ENCODE measurements around the gene DDAH2.

The DDAH2 gene

DNA sequence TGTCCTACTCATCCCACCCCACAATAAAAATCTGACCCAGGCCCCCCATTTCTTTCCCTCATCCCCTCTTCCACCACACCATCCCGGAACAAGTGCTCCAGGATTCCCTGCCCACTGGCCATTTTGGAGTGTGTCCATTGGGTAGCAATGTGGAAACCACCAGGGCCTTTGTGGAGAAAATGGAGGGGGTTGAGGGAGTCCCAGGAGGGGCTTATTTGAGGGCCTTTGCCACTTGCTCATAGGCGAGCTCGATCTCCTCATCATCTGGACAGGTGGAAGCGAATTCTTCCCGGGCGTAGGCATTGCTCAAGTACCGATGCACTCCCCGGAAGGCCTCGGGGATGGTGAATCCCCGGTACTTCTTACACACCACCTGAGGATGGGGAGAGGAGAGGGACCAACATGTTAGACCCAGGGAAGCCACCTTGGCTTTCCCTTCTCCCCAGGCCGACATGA lies 1.6 kb upstream of the DDAH2 start:
- DNase-seq (ENCODE audit: low read depth in 2 of 2): no peak

DNA sequence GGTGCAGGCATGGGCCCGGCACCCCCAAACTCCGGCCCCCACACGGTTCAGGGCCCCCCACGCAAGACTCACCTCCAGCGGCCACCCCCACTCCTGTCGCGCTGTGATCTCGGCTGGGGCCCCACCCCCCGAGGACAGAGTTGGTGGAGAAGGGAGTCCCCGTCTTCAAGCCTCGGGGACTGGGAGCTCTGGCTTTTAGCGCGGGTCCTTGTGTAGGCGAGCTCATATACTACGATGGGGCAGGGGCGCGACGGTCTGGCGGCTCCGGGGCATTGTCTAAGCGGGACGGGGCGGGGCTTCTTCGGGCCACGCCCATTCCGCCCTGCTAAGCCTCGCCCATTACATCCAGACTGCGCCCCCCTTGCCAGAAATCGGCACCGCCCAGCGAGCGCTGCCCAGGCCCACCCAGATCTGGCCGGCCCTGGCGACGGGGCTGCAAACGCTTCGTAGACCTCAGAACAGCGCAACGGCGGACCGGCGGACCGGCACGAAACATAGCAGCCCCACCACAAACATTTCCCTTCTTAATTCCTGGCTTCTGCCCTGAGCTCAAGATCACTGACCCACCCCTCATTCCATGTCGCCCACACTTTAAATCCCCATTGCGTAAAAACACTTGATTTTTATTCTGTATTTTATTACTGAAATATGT lies 1.0 kb upstream of the DDAH2 start:
- peak; percentile 75 for DNase-seq (ENCODE audit: low read depth in 2 of 2)

DNA sequence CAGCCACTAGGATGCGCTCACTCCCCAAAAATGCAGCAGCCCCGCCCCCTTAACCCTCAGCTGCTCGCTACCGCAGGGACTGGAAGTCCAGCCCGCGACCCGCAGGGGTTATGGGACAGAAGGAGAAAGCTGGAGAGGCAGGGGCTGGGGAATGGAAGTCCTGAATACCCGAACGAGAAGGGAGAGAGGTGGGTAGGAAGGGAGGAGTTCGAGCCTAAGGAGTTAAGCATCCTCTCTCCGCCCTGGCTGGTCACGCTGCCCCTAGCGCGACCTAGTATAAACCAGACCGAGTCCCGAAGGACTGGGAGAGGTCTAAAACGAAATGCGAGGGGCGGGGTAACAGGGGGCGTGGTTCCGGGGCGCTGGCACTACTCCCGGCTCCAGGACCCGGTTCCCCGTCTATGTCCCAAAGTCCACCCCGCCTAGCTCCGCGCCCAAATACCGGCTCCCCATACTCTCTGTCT lies 448 bp upstream of the DDAH2 start:
- peak in 1 of 2 experiments; percentile 29 for DNase-seq (ENCODE audit: low read depth in 2 of 2)

DNA sequence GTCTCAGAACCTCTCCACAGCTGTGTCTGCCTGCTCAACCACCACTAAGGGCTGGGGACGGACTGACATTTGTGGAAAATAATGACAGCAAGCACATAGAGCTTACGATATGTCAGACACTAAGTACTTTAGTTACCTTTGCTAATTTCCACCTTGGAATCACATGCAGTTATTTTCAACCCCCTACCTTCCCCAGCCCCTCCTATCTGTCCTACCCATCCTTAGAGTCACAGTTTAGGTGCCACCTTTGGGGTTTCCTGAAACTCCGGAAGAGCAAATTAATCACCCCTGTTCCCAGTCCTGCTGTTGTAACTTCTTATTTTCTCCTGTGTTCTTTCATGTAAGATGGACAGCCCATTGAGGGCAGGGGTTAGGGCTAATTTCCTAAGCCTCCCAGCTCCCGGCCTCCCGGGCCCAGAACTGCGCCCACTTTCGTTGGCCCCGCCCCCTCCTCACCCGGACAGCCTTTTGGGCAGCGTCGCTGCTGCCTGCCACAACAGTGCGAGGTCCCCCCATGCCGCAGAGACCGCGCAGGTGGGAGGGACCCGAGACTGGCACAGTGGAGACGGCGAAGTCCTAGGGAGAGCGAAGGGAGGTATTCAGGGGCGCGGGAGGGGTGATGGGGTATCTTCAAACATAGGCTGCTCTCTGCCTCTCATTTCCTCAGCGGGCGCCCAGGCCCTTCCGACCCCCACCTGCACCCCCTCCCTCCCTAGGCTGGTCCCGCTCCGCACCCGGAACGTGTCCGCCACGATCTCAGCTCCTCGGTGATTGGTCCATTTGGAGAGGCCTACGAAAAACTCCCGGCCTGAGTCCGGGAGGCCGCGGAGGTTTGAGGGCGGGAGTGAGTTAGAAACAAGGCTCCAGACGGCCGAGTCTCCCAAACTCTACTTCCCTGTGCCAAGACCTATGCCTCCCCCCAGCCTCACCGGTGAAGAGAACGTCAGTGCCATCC lies 1.1 kb downstream of the DDAH2 start:
- DNase-seq (ENCODE audit: low read depth in 2 of 2): no peak

DNA sequence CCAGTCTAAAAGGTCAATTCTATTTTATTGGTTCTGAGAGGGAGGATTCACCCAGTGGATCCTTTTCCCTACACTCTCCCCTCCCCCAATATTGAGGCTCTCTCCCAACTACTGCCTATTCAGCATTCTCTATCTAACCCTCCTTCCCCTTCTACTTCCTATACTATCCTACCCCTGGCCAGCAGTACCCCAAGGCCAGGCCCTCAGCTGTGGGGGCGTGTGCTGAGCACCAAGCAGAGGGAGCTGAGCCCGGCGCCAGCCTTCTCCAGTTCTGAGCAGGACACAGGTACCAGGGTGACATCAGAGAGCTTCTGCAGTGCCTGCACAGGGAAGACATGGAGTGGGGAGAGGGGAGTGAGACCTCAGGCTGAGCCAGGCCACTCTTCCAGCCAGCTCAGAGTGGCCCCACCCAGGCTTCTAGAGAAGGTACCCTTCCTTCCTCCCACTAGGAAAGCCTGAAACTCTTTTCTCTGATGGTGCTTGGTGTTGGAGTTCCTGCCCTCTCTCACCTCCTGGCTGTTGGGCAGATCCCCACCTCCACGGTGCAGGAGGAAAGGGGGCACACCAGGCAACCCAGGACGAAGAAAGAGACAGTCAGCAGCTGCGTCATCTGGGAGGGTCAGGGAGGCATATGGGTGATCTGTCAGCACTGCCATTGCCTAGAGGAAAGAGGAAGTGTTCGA lies 1.9 kb downstream of the DDAH2 start:
- no peak for DNase-seq (ENCODE audit: low read depth in 2 of 2)

DNA sequence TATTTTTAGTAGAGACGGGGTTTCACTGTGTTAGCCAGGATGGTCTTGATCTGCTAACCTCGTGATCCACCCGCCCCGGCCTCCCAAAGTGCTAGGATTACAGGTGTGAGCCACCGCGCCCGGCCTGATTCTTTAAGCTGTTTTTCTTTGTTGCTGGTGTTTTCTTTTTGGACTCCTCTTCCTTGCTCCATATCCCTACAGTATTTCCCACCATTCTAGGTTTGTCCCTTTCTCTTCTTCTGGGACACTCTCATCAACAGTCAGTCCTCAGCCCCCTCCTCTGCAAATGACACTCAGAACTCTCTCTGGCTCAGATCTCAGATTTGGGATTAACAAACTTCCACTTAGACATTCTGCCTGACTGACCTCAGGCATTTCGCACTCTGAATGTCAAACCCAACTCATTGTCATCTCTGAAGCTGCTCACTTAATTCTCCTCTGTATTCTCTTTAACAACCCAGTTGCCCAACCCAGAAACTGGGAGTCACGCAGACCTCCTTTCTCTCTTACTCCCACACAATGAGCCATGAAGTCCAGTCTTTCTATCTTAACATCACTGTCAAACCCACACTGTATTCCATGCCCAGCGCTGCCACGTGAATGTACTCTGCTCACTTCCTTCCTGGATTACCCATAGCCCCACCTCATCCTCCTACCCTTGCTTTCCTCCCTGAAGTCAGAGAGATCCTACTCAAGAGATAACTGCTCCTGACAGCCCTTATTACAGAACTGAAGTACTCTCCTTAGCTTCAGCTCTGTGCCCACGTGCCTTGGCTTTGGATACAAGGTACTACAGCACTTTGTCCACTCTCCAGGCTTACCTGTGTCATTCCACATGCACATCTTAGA lies 3.4 kb downstream of the DDAH2 start:
- DNase-seq (ENCODE audit: low read depth in 2 of 2): no peak

DNA sequence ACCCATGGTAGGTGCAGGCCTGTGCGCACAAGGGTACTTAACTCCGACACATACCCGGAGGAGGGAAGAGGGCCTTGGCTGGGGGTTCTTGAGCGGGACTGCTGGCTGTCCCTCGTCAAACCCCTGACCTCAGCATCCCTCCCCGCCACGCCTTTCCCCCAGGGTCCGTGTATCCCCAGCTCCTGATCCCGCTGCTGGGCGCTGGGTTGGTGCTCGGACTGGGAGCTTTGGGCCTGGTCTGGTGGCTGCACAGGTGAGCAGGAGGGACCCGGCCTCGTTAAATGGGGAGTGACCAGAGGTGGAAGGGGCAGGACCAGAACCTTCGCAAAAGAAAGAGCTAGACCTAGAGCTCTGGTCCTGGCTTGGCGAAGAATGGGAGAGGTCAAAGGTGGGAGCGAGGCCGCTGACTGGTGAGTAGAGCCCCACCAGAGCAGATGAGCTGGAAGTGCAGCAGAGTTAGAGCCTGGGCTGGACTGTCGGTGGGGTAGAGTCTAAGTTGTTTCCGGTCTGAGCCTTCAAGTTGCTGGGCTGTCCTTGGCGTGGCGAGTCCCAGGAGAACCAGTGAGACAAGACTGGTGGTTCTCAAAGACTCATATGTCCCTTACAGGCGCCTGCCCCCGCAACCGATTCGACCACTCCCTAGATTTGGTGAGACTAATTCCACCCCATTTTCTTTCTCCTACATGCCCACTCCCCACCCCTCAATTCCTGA lies 5.0 kb downstream of the DDAH2 start:
- no peak for DNase-seq (ENCODE audit: low read depth in 2 of 2)

DNA sequence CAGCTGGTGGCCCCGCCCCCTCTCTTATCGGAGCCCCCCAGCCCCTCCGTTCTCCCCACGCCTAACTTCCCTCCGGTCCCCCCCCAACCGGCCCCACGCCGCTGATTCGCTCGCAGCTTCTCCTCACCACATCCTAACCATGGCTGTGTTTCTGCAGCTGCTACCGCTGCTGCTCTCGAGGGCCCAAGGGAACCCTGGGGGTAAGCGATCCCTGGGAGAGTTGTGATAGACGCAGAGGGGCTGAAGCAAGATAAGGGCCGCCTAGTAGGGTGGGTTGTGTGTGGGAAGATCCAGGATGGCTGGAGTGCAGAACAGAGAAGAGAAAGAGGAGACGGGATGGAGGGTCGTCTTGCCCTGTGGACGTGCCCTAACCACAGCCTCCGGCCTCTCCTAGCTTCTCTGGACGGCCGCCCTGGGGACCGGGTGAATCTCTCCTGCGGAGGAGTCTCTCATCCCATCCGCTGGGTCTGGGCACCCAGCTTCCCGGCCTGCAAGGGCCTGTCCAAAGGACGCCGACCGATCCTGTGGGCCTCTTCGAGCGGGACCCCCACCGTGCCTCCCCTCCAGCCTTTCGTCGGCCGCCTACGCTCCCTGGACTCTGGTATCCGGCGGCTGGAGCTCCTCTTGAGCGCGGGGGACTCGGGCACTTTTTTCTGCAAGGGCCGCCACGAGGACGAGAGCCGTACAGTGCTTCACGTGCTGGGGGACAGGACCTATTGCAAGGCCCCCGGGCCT lies 5.7 kb downstream of the DDAH2 start, which contains the start of gene MPIG6B:
MPIG6B (plus strand) TSS at position 129 of the 735 bp plus-strand sequence; CDS start at position 140, 11 bp downstream.
- no peak for DNase-seq (ENCODE audit: low read depth in 2 of 2)

DNA sequence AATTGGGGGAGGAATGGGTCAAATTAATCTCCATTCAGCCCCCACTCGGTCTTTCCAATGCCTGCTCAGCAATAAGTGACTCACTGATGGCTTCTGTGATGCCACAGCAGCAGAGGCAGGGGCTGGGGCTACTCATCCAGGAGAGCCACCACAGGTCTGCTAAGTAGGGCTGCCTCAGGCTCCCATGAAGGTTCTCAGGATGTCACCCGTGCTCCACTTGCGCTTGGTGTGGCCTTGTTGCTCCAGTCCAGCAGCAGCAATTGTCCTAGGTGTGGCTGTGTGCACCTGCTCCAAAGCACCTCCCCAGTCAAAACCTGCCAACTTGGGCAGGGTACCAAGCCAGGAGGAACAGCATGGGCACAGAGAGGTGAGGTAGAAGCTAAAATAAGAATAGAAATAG lies 6.9 kb downstream of the DDAH2 start:
- DNase-seq (ENCODE audit: low read depth in 2 of 2): no peak

DNA sequence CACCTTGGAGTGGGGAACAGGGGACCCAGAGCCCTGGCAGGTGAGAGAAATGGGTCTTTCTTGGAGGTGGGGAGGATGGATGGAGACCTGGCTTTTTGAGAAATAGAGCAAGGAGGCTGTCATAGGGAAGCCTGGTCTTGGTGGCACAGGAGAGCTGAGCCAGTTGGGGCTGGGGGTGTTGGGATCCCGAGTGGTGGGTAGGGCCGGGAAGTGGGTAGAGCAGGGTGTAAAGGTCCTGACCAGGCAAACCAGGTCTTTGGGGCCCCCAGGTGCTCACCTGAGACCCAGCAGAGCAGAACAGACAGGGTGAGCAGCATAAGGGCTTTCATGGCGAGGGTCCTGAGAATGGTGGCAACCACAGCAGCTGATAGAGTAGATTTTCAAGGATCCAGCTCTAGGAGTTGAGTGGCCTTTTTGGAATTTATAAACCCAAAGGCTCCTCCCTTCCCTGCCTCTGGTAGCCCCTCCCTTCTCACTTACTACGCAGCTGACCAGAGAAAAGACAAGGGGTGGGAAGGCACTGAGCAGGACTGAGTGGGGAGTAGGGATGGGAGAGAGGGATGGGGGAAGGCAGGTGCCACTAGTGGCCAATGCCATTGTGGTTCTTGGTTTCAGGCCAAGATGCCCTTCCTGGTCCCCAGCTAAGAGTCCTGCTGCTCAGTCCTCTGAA lies 7.6 kb downstream of the DDAH2 start, which contains the start of gene LY6G6C:
LY6G6C (minus strand) TSS at position 396 of the 670 bp plus-strand sequence; CDS start at position 329, 67 bp downstream.
- no peak for DNase-seq (ENCODE audit: low read depth in 2 of 2)

DNA sequence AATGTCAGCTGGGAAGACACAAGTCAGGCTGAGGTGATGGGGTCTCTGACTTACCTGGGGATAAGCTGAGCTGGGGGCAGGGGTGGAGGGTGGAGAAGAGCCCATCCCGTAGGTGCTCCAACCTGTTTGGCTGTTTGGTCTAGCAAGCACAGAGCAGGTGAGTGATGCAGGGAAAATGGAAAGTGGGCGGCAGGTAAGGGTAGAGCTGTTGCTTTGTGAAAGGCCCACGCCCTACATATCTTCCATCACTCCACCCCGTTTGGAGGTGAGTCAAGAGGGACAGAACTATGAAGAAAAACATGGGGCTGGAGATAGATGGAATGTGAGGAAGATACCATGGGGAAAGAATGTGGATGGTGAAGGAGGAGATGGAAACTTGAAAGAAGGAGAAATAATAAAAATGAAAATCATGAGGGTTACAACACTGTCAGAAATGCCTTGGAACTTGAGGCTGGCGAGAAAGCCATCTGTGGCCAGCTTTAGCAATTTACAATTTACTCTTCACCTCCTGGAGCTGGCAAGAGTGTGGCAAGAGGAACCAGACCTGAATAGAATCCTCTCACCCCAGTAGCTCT lies 8.8 kb downstream of the DDAH2 start:
- no peak for DNase-seq (ENCODE audit: low read depth in 2 of 2)

DNA sequence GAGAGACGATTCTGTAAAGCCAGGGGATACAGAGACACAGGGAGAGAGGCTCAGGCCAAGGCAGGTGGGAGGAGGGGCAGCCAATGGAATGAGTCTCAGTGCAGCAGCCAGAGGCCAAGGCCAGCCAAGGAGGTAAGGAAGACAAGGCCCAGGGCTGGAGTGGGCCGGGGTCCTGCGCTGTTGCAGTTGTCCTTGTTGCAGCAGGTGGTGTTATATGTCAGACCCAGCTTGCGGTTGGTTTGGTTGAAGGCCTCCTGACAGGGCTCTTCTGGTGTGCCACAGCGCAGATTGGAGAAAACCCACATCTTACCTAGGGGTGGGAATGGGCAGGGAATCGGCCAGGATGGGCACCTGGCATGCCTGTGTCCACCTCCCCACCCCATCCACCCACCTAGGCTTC lies 10.1 kb downstream of the DDAH2 start:
- DNase-seq (ENCODE audit: low read depth in 2 of 2): no peak

DNA sequence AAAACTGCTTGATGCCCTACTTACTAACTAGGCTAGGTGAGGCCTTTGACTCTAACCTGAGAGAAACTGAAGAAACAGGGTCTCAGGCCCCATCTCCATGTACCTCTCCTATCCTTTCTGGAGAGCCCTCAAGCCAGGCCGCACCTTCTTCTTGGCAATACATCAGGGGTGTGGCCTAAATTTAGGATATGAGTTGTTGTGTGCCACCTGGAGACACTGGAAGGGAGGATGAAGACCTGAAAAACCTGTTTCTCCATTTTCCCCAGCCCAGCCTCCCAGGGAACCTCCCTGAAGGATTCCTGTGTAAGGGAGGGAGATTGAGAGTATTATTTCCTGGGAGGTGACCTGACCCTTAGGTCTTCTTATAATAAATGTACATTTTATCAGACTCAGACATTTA lies 10.8 kb downstream of the DDAH2 start:
- no peak for DNase-seq (ENCODE audit: low read depth in 2 of 2)

DNA sequence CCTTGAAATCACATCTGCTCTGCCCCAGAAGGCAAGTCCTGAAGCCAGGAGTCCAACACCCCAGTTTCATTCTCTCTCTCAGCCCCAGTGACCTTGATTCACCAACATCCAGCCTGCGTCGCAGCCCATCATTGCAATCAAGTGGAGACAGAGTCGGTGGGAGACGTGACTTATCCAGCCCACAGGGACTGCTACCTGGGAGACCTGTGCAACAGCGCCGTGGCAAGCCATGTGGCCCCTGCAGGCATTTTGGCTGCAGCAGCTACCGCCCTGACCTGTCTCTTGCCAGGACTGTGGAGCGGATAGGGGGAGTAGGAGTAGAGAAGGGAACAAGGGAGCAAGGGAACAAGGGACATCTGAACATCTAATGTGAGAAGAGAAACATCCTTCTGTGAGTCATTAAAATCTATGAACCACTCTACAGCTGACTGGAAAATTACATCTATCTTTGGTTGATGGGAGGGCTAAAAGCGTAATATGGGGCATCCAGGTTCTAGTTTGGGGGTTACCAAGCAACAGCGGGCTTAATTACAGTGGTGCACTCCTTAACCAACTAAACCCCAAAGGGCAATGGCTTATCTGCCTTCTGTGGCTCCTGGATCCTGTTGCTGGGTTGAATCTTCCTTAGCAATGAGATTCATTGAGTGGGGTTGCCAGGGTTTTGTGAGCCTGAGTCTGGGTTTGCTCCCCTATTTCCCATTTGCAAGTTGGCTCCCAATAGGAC lies 11.4 kb downstream of the DDAH2 start:
- no peak for DNase-seq (ENCODE audit: low read depth in 2 of 2)

DNA sequence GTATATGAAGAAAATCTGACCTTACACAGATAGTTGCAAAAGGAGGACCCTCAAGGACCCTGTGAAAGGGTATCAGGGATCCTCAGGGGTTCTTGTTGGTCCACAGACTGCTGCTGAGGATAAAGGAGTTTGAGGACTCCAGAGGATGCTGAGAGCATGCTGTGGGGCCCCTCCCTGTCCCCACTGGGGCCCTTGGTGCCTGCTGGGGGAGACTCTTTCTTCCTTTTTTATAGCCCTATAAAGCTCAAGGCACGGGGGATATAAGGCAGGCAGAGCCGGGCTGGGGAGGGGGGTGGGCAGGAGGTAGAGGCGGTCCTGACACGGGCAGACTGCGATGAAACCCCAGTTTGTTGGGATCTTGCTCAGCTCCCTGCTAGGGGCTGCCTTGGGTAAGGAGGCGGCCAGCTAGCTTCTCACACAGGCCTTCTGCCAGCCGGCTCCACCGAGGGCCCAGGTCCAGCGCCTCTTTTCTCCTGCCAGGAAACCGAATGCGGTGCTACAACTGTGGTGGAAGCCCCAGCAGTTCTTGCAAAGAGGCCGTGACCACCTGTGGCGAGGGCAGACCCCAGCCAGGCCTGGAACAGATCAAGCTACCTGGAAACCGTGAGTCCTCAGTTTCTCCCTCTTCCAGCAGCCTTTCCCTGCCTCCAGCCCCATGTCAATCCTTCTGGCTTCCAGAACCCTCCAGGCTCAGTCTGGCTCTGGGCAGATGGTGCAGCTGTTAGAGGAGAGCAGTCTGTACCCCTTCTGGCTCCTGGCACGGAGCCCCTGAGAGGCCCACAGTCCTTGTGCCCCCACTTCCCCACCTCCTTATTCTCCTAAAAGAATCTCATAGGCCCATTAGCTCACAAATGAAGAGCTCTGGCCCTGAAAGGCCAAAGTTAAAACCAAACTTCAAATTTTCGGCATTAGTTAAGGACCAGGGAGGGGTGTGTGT lies 13.8 kb downstream of the DDAH2 start, which contains the start of gene LY6G6D:
LY6G6D (plus strand) TSS at position 327 of the 937 bp plus-strand sequence; CDS start at position 335, 8 bp downstream.
- DNase-seq (ENCODE audit: low read depth in 2 of 2): no peak

DNA sequence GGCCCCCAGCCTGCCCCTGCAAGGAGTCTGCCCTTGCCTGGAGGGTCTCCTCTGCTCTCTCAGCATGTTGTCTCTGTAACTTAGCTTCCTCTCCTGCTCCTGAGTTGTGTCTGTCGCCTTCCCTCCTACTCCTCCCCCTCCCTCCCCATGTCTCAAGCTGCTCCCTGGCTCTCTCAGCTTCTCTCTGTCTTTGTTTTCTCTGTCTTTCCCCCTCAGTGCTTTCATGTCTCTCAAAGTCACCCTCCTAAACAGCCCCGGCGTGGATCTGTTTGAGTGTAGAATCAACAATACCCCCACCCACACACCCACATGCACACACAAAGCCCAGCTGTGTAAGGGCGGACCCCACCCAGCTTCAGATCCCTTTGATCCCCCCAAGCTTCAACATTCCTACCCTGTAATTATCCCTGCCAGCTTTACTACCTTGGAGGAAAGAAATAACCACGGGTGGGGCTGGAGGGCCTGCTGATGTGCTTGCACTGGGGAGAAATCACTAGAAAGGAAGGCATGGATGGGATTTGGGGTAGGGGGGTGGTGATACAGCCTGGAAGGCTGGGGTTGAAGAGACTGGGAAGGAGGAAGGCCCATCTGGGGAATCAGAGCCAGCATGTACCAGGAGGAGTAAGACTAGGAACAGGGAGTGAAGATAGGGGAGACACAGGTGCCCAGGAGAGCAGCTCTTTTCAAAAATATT lies 15.0 kb downstream of the DDAH2 start:
- no peak for DNase-seq (ENCODE audit: low read depth in 2 of 2)

Measured in fibroblast of skin of left biceps (primary cell).